Thyroid gland (tissue), 4 donors: ENCODE results near the gene OR10G6. TPM values are rescaled to one million over a fixed set of nuclear protein-coding genes. Genes with fewer than 3 reads are reported as not detected.

Experiments
- DNase-seq, 2 donors: peaks; one replicate each; pipeline ENCODE4 v3.0.0-alpha.2; 2019
- H3K27ac ChIP-seq, 3 donors: fragments of 200-600 bp; sonication (generic); 1 replicate in 2 of 3; 2 replicates in 1 of 3; pipeline ENCODE4 v1.5.1; 2016 to 2019; ENCODE audit warnings: mild to moderate bottlenecking in 1 of 3, moderate library complexity in 1 of 3
- H3K27me3 ChIP-seq: fragments of 200-600 bp; sonication (generic); one replicate; pipeline ENCODE4 v1.5.1; 2019
- H3K36me3 ChIP-seq, 2 donors: fragments of 200-600 bp; sonication (generic); one replicate each; pipeline ENCODE4 v1.5.1; 2016 to 2019
- H3K4me1 ChIP-seq, 2 donors: fragments of 200-600 bp; sonication (generic); one replicate each; pipeline ENCODE4 v1.5.1; 2017 to 2019
- H3K4me3 ChIP-seq, 3 donors: fragments of 200-600 bp; sonication (generic); replicated peaks in 1 of 3; 1 replicate in 2 of 3; 2 replicates in 1 of 3; pipeline ENCODE4 v1.5.1; 2016; ENCODE audit warnings: mild to moderate bottlenecking in 1 of 3
- H3K9me3 ChIP-seq: fragments of 200-600 bp; sonication (generic); one replicate; pipeline ENCODE4 v1.5.1; 2017
- CTCF ChIP-seq, 6 experiments: fragments of 200-600 bp in 3 of 6; fragments of 450-650 bp in 3 of 6; sonication (generic) in 3 of 6; IDR thresholded peaks; one replicate each; pipeline ENCODE4 v1.5.1; 2016 to 2019; ENCODE audit warnings: antibody characterized with exemption in 6 of 6, mild to moderate bottlenecking in 2 of 6, inconsistent platforms in 1 of 6, moderate library complexity in 1 of 6
- POLR2A ChIP-seq, 2 donors: fragments of 450-650 bp; IDR thresholded peaks; one replicate each; pipeline ENCODE4 v1.6.1; 2017; ENCODE audit warnings: antibody characterized with exemption in 2 of 2, mild to moderate bottlenecking in 2 of 2, moderate library complexity in 1 of 2
- WGBS, 2 donors: methylation state at CpG; one replicate each; pipeline ENCODE4 v1.1.5; 2017; 5-methylcytosine and 5-hydroxymethylcytosine counted together
- intact Hi-C: fragments of 100-400 bp; cut with DNase I; formaldehyde crosslinking; loops from one replicate; pipeline ENCODE4 v1.15.1; 2023
- total RNA-seq, 4 donors: library from RNA; depleted of rRNA; stranded (reverse); fragments of >200 nt; gene quantifications; one replicate each; pipeline ENCODE4 v1.2.3, GENCODE V29; 2016

Gene OR10G6
- total RNA-seq, 4 donors from 2014 or later: not detected

GRCh38 chr11:123973816-123974215 lies 21.1 kb downstream of the OR10G6 start:
- TF ChIP-seq POLR2A (IDR thresholded peaks at IDR 0.05) (no peak), CTCF (IDR thresholded peaks at IDR 0.05) (no peak)
- Histone ChIP-seq H3K36me3 (no peaks in the 10 kb centered on the region), H3K9me3 (no peaks in the 10 kb centered on the region), H3K27ac (no peak overlapping the region), H3K4me1 (no peaks in the 10 kb centered on the region), H3K27me3 (no peaks in the 10 kb centered on the region), H3K4me3 (no peak overlapping the region)
- intact Hi-C loops: no loop called here
- WGBS, 2 donors: 81 to 82% methylated on average over 1 of the region's 1 CpG
- no peak for DNase-seq

GRCh38 chr11:123956752-123957151 lies 38.2 kb downstream of the OR10G6 start:
- H3K4me1 ChIP-seq: no peaks in the 10 kb centered on the region
- intact Hi-C loops: no loop called here
- H3K9me3 ChIP-seq: no peaks in the 10 kb centered on the region

GRCh38 chr11:123945132-123945531 lies 49.8 kb downstream of the OR10G6 start:
- TF ChIP-seq POLR2A (IDR thresholded peaks at IDR 0.05) (no peak), CTCF (IDR thresholded peaks at IDR 0.05) (no peak)
- Histone ChIP-seq H3K27ac (no peak overlapping the region), H3K36me3 (no peaks in the 10 kb centered on the region), H3K27me3 (no peaks in the 10 kb centered on the region), H3K4me1 (no peaks in the 10 kb centered on the region), H3K4me3 (no peak overlapping the region), H3K9me3 (no peaks in the 10 kb centered on the region)
- WGBS, 2 donors: 79 to 82% methylated on average over 1 of the region's 1 CpG
- no peak for DNase-seq
- intact Hi-C loops: no loop called here

More at GRCh38 chr11:123956752-123957151, 38.2 kb downstream of the OR10G6 start:
- Histone ChIP-seq H3K4me3 (no peak overlapping the region), H3K27ac (no peak overlapping the region), H3K27me3 (no peaks in the 10 kb centered on the region), H3K36me3 (no peaks in the 10 kb centered on the region)
- TF ChIP-seq POLR2A (IDR thresholded peaks at IDR 0.05) (no peak), CTCF (IDR thresholded peaks at IDR 0.05) (no peak)
- no peak for DNase-seq

Other genes with a start within 250 kb of the OR10G6 start
- not detected for gene OR6X1, start 240.6 kb downstream of the OR10G6 start, total RNA-seq
- gene OR6M1, start 188.8 kb downstream of the OR10G6 start, total RNA-seq: not detected
- gene TMEM225, start 109.5 kb downstream of the OR10G6 start, total RNA-seq: not detected
- not detected for gene OR8D4, start 93.0 kb downstream of the OR10G6 start, total RNA-seq
- gene OR4D5, start 55.5 kb downstream of the OR10G6 start, total RNA-seq: 1 to 10 TPM in 2 of 4 donors, not detected in 2; 1.7 to 2.6 TPM
- not detected for gene OR6T1, start 51.3 kb downstream of the OR10G6 start, total RNA-seq
- gene OR10S1, start 17.4 kb downstream of the OR10G6 start, total RNA-seq: not detected
- gene OR10G4, start 17.8 kb upstream of the OR10G6 start, total RNA-seq: not detected
- not detected for gene OR10G9, start 27.9 kb upstream of the OR10G6 start, total RNA-seq
- not detected for gene OR10G8, start 31.6 kb upstream of the OR10G6 start, total RNA-seq
- gene OR10G7, start 46.2 kb upstream of the OR10G6 start, total RNA-seq: not detected
- gene VWA5A, start 120.3 kb upstream of the OR10G6 start, total RNA-seq: 10 to 100 TPM; 19.5 to 23.5 (median 21.3) TPM
- gene OR10D3, start 188.2 kb upstream of the OR10G6 start, total RNA-seq: not detected
- not detected for gene OR8G1, start 245.9 kb upstream of the OR10G6 start, total RNA-seq